Esophagus (tissue), 2 donors: ENCODE data around the gene PKD1. TPM values are rescaled to one million over a fixed set of nuclear protein-coding genes. Genes with fewer than 3 reads are reported as not detected.
A peak's percentile ranks its signal among the peaks of the same experiment; 100 is the strongest.
"Not testable (repeated sequence)": the region's sequence is repeated elsewhere in the genome, so short reads cannot be mapped to it uniquely, and the experiment has no call there.

ENCODE experiments used
- H3K27ac ChIP-seq, 2 donors: one replicate each; pipeline ENCODE4 v1.5.1; 2013; ENCODE audit warnings: low read depth in 2 of 2, mild to moderate bottlenecking in 2 of 2, inconsistent platforms in 1 of 2, low read length in 1 of 2, moderate library complexity in 1 of 2
- H3K27me3 ChIP-seq, 2 donors: one replicate each; pipeline ENCODE4 v1.6.1; 2013; ENCODE audit warnings: low read length in 2 of 2, control low read depth in 1 of 2, mild to moderate bottlenecking in 1 of 2; ENCODE audit not compliant: insufficient read depth in 2 of 2, control insufficient read depth in 1 of 2
- H3K36me3 ChIP-seq, 2 donors: one replicate each; pipeline ENCODE4 v1.6.1; 2013; ENCODE audit warnings: low read length in 1 of 2; ENCODE audit not compliant: control insufficient read depth in 2 of 2, insufficient read depth in 2 of 2
- H3K4me1 ChIP-seq, 2 donors: one replicate each; pipeline ENCODE4 v1.6.1; 2013; ENCODE audit warnings: low read length in 1 of 2; ENCODE audit not compliant: control insufficient read depth in 2 of 2, insufficient read depth in 2 of 2
- H3K4me3 ChIP-seq, 2 donors: one replicate each; pipeline ENCODE4 v1.5.1; 2013; ENCODE audit warnings: low read length in 2 of 2, mild to moderate bottlenecking in 2 of 2, low read depth in 1 of 2, moderate library complexity in 1 of 2
- H3K9me3 ChIP-seq, 2 donors: one replicate each; pipeline ENCODE4 v1.6.1; 2013; ENCODE audit warnings: mild to moderate bottlenecking in 2 of 2, low read depth in 1 of 2, low read length in 1 of 2, moderate library complexity in 1 of 2; ENCODE audit not compliant: control insufficient read depth in 2 of 2, insufficient read depth in 1 of 2
- WGBS, 2 donors: extraction: QIAGEN DNeasy Blood & Tissue Kit; methylation state at CpG; one replicate each; pipeline ENCODE4 v1.1.7; 2013; 5-methylcytosine and 5-hydroxymethylcytosine counted together
- polyA plus RNA-seq, 2 donors: library from polyadenylated mRNA; stranded (reverse); fragments of 200-250 nt; gene quantifications; one replicate each; pipeline ENCODE4 v1.2.3, GENCODE V29; 2013
- donor health status: healthy with polysubstance abuse.
- donor health status: Bipolar disorder and iron deficiency.

Gene PKD1
- polyA plus RNA-seq, 2 donors = 40.5 to 78.0 TPM

DNA sequence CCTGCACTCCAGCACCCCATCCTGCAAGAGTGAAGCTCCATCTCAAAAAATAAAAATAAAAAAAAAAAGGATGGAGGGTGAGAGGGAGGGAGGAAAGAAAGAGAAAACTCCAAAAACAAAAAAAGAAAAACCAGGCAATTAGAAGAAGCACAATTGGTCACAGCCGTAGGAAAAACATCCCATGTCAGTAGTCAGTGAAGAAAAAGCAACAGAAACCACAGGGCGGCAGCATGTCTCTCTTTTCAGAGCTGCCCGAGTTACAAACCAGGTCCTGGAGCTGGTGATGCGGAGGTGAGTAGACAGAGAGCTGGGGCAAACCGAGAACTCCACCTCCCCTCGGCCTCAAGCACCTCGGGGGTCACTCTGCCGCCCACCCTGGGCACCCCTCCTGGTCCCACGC, 14.4 kb downstream of the PKD1 start:
- H3K4me1 ChIP-seq = peaks cover 6 to 31% of the 10 kb centered on the region in 2 donors
- H3K36me3 ChIP-seq, H3K9me3 ChIP-seq, H3K27me3 ChIP-seq, H3K4me3 ChIP-seq: not testable (repeated sequence)
- H3K27ac ChIP-seq = peak overlapping the region; percentile 10 to 79
- WGBS, 2 donors = 36 to 60% methylated on average over 8 to 9 of the region's 9 CpGs

DNA sequence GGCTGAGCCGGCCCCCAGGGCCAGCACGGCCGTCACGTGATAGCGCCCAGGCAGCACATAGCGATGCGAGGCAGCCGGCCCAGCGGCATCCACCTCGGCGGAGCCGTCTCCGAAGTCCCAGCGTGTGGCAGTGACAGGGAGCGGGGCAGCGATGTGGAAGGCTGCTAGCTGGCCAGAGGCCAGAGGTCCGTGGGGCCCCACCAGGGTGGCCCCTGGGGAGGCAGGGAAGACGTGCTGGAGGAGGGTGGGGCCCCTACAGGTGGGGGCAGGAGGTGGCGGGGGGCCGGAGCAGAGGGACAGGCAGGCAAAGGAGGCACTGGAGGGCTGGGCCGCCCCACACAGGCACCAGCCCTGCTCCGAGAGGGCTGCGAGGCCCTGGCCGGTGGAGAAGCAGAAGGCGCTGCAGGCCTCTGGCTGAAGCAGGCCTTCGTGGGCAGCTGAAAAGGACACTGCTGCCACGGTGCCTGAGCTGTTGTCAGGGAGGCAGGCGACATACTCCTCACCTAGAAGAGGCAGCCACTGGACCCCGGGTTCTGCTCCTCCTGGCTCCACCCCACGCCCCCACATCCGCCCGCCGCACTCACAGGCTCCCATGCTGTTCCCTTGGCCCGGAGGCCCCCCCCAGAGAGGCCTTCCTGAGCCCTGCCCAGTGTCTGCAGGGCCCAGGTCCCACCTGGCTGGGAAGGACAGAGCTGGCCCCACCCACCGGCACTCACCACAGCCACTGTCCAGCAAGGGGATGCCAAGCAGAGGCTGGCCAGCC, 17.6 kb downstream of the PKD1 start:
- not testable (repeated sequence) for H3K4me1 ChIP-seq, H3K27ac ChIP-seq, H3K4me3 ChIP-seq, H3K9me3 ChIP-seq, H3K27me3 ChIP-seq
- H3K36me3 ChIP-seq = peaks cover 0 to 11% of the 10 kb centered on the region in 2 donors
- 74% methylated on average over 11 to 31 of the region's 35 CpGs for WGBS, 2 donors

DNA sequence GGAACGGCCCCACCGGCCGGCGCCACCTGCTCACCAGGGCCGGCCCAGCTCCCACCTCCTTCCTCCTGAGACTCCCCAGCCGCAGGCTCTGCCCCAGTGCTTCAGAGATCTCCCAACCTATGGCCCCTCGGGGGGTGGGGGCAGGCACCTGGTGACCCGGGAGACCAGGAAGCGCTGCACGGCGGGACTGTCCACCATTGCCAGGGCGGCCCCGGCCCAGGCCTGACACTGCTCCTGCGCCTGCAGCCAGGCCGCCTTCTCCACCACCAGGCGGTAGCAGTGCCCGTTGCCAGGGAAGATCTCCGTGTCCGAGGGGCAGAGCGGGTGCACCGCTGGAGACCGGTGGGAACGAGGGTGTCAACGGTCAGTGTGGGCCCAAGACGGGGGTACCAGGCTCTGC, 18.4 kb downstream of the PKD1 start:
- not testable (repeated sequence) for H3K9me3 ChIP-seq, H3K4me1 ChIP-seq, H3K27me3 ChIP-seq, H3K27ac ChIP-seq, H3K4me3 ChIP-seq
- WGBS, 2 donors = 90 to 91% methylated on average over 15 to 24 of the region's 25 CpGs
- peaks cover 0 to 12% of the 10 kb centered on the region in 2 donors for H3K36me3 ChIP-seq

DNA sequence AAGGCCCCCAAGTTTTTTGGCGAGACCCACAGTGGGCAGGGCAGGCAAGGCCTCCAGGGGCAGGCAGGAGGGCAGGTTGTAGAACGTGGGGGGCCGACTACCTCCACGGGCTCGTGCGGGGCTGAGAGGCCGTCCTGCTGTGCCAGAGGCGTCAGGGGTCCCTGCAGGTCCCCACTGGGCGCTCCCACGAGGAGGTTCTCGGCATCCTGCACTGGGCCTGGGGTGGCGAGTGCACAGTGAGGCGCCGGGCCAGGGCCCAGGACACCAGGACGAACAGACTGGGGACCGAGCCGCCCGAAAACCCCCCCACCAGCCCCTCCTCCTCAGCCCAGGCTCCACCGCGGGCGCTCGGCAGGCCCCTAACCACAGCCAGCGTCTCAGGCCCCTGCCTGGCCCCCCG, 19.3 kb downstream of the PKD1 start:
- not testable (repeated sequence) for H3K27me3 ChIP-seq, H3K4me3 ChIP-seq, H3K4me1 ChIP-seq, H3K9me3 ChIP-seq, H3K27ac ChIP-seq
- peaks cover 4 to 14% of the 10 kb centered on the region in 2 donors for H3K36me3 ChIP-seq
- 77 to 79% methylated on average over 17 to 21 of the region's 24 CpGs for WGBS, 2 donors

DNA sequence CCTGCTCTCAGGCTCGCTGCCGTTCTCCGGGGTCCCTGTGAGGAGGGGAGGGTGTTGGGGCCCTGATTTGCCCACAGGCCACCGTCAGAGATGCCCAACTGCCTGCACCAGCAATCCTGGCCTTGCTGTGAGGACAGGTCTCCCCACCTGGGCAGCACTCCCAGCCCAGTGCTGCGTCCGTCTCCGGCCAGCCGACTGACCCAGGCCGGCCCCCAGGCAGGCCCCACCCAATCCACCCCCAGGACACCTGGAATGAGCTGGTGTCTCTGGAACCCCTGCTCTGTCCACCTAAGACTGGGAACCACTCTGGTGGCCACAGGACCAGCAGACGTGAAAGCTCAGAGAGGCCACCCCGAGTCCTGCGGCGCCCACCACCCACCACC, 20.1 kb downstream of the PKD1 start:
- H3K36me3 ChIP-seq = peaks cover 4 to 22% of the 10 kb centered on the region in 2 donors
- H3K4me1 ChIP-seq = no peaks in the 10 kb centered on the region
- no peak overlapping the region for H3K4me3 ChIP-seq
- H3K9me3 ChIP-seq = no peaks in the 10 kb centered on the region
- H3K27me3 ChIP-seq = no peaks in the 10 kb centered on the region
- no peak overlapping the region for H3K27ac ChIP-seq
- WGBS, 2 donors = 87 to 89% methylated on average over 11 to 13 of the region's 13 CpGs

DNA sequence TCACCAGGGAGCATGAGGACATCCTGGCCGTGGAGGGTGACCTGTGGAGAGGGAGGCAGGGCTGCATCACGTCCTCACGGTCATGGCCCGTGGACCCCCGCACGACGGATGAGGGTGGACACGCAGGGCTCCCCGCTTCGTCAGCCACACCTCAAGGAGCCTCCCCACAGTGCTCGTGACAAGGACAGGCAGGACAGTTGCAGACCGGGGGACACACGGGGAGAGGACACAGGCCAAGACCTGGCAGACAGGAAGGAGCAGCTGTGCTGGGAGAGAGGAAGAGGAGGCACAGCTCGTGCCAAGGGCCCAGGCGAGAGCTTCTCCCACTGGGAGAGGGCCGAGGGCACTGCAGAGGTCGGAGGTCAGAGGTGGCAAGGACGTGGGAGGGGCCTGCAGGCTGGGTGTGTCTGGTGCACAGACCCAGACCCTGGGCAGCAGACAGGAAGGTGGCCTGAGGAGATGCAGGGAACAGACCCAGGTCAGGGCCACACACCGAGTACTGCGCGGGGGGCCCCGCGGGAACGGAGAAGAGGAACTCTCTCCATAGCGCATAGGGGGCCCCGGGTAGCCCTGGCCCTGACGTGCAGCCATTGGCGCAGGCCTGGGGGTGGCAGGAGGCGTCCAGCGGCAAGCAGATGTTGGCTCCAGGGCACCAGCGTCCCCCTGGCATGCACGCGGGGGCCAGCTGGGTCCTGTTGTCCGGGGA, 20.7 kb downstream of the PKD1 start:
- 86 to 89% methylated on average over 28 to 33 of the region's 34 CpGs for WGBS, 2 donors
- H3K36me3 ChIP-seq = peaks cover 4 to 27% of the 10 kb centered on the region in 2 donors

DNA sequence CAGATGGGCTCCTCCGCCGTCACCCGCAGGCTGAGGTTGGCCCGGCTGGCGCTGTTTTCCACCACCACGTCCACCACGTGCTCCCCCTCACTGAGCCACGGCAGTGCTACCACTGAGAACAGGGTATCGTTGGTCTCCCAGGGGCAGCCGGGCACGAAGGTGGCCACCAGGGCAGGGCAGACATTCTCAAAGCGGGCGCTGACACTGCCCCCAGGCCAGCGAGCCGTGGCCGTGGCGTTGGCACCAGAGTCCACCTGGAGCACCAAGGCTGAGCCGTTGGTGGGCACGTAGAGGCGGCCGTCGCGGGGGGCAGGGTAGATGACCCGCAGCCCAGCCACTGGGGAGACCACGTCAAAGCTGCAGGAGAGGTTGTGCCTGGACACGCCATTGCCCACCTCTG, 21.5 kb downstream of the PKD1 start:
- peaks cover 4 to 29% of the 10 kb centered on the region in 2 donors for H3K36me3 ChIP-seq
- WGBS, 2 donors = 86 to 95% methylated on average over 21 to 26 of the region's 26 CpGs
- H3K27me3 ChIP-seq, H3K27ac ChIP-seq, H3K4me1 ChIP-seq, H3K9me3 ChIP-seq, H3K4me3 ChIP-seq: not testable (repeated sequence)

More for the DNA sequence above, 20.7 kb downstream of the PKD1 start:
- H3K27me3 ChIP-seq, H3K4me3 ChIP-seq, H3K27ac ChIP-seq, H3K9me3 ChIP-seq, H3K4me1 ChIP-seq: not testable (repeated sequence)

DNA sequence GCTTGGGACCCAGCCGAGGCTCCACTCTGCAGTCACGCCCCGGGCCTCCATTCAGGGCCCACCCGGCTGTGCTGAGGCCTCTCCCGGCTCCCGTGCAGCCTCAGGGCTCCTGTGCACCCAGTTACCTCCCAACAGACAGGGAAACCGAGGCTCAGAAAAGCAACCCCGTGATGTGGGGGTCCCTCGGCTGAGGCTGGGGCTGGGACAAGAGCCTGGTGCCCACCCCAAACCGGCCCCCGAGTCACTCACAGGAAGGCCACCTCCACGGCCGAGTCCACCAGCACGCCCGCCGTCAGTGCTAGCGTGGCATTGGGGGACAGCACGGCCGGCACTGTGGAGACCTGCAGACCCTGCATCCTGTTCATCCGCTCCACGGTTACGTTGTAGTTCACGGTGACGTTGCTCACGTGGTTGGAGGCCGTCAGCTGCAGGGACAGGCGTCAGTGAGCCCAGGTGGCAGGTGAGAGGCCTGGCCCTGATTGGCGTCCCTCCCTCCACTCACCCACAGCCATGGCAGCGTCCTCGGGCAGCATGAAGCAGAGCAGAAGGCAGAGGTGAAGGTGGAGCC, 23.1 kb downstream of the PKD1 start:
- H3K4me1 ChIP-seq, H3K27me3 ChIP-seq, H3K9me3 ChIP-seq, H3K4me3 ChIP-seq, H3K27ac ChIP-seq: not testable (repeated sequence)
- 83% methylated on average over 25 to 30 of the region's 30 CpGs for WGBS, 2 donors
- H3K36me3 ChIP-seq = peaks cover 4 to 42% of the 10 kb centered on the region in 2 donors

DNA sequence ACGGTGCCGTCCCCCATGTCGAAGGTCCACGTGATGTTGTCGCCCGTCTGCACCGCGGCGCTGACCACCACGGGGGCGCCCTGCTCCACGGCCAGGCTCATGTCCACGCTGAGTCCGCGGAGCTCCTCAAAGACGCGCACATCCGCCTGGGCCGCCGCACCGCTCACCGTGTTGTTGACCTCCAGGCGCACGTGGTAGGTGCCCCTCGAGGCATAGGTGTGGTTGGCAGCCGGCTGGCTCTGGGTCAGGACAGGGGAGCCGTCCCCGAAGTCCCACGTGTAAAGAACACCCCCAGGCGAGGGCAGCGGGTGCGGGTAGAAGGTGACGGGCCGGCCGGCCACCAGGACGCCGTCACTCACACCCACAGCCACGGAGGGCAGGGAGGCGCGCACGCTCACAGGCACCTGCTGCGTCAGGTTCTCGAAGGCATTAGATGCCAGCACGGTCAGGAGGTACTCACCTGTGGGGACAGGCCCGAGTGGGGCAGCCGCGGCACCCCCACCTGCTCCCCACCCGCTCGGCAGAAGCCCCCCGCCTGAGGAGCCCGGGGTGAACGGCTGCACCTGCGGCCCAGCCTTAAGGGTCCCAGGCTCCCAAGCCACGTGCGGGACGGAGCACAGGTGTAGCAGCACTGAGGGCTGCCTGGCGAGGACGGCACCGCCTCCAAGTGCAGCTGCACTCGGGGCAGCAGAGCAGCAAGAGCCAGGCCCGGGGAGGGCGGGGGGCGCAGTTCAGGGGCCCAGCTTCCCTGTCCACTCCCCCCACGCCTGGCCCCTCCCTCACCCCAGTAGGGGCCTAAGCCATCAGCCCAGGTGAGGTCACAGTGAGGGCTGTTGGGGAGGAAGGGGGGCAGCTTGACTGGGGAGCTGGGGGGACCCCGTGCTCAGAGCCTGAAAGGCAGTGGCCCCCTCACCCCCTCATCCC, 24.0 kb downstream of the PKD1 start:
- peaks cover 7 to 49% of the 10 kb centered on the region in 2 donors for H3K36me3 ChIP-seq
- not testable (repeated sequence) for H3K27ac ChIP-seq, H3K4me1 ChIP-seq, H3K9me3 ChIP-seq, H3K27me3 ChIP-seq, H3K4me3 ChIP-seq
- 90 to 92% methylated on average over 58 to 65 of the region's 65 CpGs for WGBS, 2 donors
